ENCODE data around the gene BRIX1. TPM values are rescaled to one million over a fixed set of nuclear protein-coding genes. Genes with fewer than 3 reads are reported as not detected.

Gene BRIX1
- total RNA-seq, 2 experiments from 2014 or later, result 65.3 to 75.6 TPM

DNA sequence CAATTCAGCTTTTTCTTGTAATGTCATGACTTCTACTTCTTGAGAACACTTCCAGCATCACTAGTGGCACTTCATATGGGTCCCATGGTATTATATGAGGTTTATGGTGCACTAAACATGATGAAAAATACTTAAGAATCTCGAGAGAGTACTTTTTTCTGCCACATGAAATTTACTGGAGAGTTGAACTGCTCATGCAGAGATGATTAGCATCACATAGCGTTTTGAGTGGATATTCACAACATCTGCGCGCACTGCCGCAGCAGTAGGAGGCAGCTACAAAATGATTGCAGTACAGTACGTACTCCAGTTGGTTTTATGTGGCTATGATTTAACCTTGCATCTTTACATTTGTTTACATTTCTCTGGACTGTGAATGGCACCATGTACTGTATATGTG, 14.9 kb upstream of the BRIX1 start:
- CTCF ChIA-PET (ENCODE audit: unreplicated experiment), result no interaction called here
- TF ChIP-seq, protein P1, sequence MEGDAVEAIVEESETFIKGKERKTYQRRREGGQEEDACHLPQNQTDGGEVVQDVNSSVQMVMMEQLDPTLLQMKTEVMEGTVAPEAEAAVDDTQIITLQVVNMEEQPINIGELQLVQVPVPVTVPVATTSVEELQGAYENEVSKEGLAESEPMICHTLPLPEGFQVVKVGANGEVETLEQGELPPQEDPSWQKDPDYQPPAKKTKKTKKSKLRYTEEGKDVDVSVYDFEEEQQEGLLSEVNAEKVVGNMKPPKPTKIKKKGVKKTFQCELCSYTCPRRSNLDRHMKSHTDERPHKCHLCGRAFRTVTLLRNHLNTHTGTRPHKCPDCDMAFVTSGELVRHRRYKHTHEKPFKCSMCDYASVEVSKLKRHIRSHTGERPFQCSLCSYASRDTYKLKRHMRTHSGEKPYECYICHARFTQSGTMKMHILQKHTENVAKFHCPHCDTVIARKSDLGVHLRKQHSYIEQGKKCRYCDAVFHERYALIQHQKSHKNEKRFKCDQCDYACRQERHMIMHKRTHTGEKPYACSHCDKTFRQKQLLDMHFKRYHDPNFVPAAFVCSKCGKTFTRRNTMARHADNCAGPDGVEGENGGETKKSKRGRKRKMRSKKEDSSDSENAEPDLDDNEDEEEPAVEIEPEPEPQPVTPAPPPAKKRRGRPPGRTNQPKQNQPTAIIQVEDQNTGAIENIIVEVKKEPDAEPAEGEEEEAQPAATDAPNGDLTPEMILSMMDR (conservative IDR thresholded peaks at IDR 0.05; ENCODE audit: low read length), result no peak
- TF ChIP-seq EZH2phosphoT487 (IDR thresholded peaks at IDR 0.05; ENCODE audit: borderline replicate concordance, low read depth, low read length), result no peak
- no peak for DNase-seq (ENCODE audit: low spot score)
- Histone ChIP-seq H3K4me1 (ENCODE audit: insufficient read depth, low read length, poor library complexity, severe bottlenecking) (no peaks in the 10 kb centered on the region), H3K9me3 (ENCODE audit: low read length) (no peaks in the 10 kb centered on the region), H3K4me3 (ENCODE audit: low read depth, low read length, poor library complexity, severe bottlenecking) (no peak overlapping the region), H3K36me3 (ENCODE audit: insufficient read depth, low read length) (peaks cover 41% of the 10 kb centered on the region), H2AFZ (ENCODE audit: low read length) (no peak overlapping the region), H3K79me2 (ENCODE audit: insufficient read depth, low read depth, low read length) (peaks cover 3% of the 10 kb centered on the region; the same call in 1 of the 2 replicates), H3K9me2 (ENCODE audit: insufficient read depth, low read length) (no peaks in the 10 kb centered on the region), H3K27ac (ENCODE audit: low read depth, low read length, poor library complexity, severe bottlenecking) (no peak overlapping the region), H3K4me2 (ENCODE audit: low read length) (no peak overlapping the region), H4K20me1 (ENCODE audit: insufficient read depth, low read length) (0 out of 2 replicates have a peak, but pooled peaks cover 6% of the 10 kb centered on the region)
- BruUV-seq (replicated peaks), result no TSS peak
- POLR2A ChIA-PET, result interaction anchor here (0.7 kb wide), 1 partner anchor 38 kb away, joined by 3 read pairs; no protein-coding TSS in a partner anchor
- intact Hi-C loops (cut with micrococcal nuclease; ENCODE audit: unreplicated experiment), result no loop called here

GRCh38 chr5:34903260-34903659, 12.3 kb upstream of the BRIX1 start:
- Histone ChIP-seq H2AFZ (ENCODE audit: low read length) (no peak overlapping the region), H3K36me3 (ENCODE audit: insufficient read depth, low read length) (peaks cover 67% of the 10 kb centered on the region), H4K20me1 (ENCODE audit: insufficient read depth, low read length) (0 out of 2 replicates have a peak, but pooled peaks cover 6% of the 10 kb centered on the region), H3K4me1 (ENCODE audit: insufficient read depth, low read length, poor library complexity, severe bottlenecking) (no peaks in the 10 kb centered on the region), H3K79me2 (ENCODE audit: insufficient read depth, low read depth, low read length) (peaks cover 3% of the 10 kb centered on the region; the same call in 1 of the 2 replicates), H3K4me3 (ENCODE audit: low read depth, low read length, poor library complexity, severe bottlenecking) (no peak overlapping the region), H3K4me2 (ENCODE audit: low read length) (no peak overlapping the region), H3K9me2 (ENCODE audit: insufficient read depth, low read length) (no peaks in the 10 kb centered on the region), H3K27ac (ENCODE audit: low read depth, low read length, poor library complexity, severe bottlenecking) (no peak overlapping the region), H3K9me3 (ENCODE audit: low read length) (no peaks in the 10 kb centered on the region)
- no peak for DNase-seq (ENCODE audit: low spot score)
- POLR2A ChIA-PET, result interaction anchor here (0.7 to 2.2 kb wide), 4 partner anchors 10 to 22 kb away, joined by 3 to 11 read pairs (median 7); partner anchors contain the start of genes BRIX1 and RAD1
- no TSS peak for BruUV-seq (replicated peaks)
- intact Hi-C loops (cut with micrococcal nuclease; ENCODE audit: unreplicated experiment), result no loop called here
- CTCF ChIA-PET (ENCODE audit: unreplicated experiment), result interaction anchor here (1.4 kb wide), 1 partner anchor 77 kb away, joined by 3 read pairs; no protein-coding TSS in a partner anchor
- TF ChIP-seq EZH2phosphoT487 (IDR thresholded peaks at IDR 0.05; ENCODE audit: borderline replicate concordance, low read depth, low read length), result no peak
- TF ChIP-seq, protein P1 (conservative IDR thresholded peaks at IDR 0.05; ENCODE audit: low read length), result no peak

- DNase-seq (ENCODE audit: low spot score), result no peak
- H3K4me3 ChIP-seq (ENCODE audit: low read depth, low read length, poor library complexity, severe bottlenecking), result no peak overlapping the region
- H2AFZ ChIP-seq (ENCODE audit: low read length), result no peak overlapping the region
- intact Hi-C loops (cut with micrococcal nuclease; ENCODE audit: unreplicated experiment), result no loop called here
- H3K79me2 ChIP-seq (ENCODE audit: insufficient read depth, low read depth, low read length), result peaks cover 3% of the 10 kb centered on the region; the same call in 1 of the 2 replicates
- POLR2A ChIA-PET, result interaction anchor here (0.9 kb wide), 1 partner anchor 191 kb away, joined by 3 read pairs; no protein-coding TSS in a partner anchor
- H3K9me3 ChIP-seq (ENCODE audit: low read length), result no peaks in the 10 kb centered on the region
- no peak overlapping the region for H3K27ac ChIP-seq (ENCODE audit: low read depth, low read length, poor library complexity, severe bottlenecking)
- CTCF ChIA-PET (ENCODE audit: unreplicated experiment), result no interaction called here
- H3K36me3 ChIP-seq (ENCODE audit: insufficient read depth, low read length), result peaks cover 89% of the 10 kb centered on the region
- H3K4me1 ChIP-seq (ENCODE audit: insufficient read depth, low read length, poor library complexity, severe bottlenecking), result no peaks in the 10 kb centered on the region
- no peak overlapping the region for H3K4me2 ChIP-seq (ENCODE audit: low read length)
- TF ChIP-seq, protein P1 (conservative IDR thresholded peaks at IDR 0.05; ENCODE audit: low read length), result peak; percentile 72
- no peak for TF ChIP-seq EZH2phosphoT487 (IDR thresholded peaks at IDR 0.05; ENCODE audit: borderline replicate concordance, low read depth, low read length)
- no peaks in the 10 kb centered on the region for H3K9me2 ChIP-seq (ENCODE audit: insufficient read depth, low read length)
- no TSS peak for BruUV-seq (replicated peaks)
- 0 out of 2 replicates have a peak, but pooled peaks cover 6% of the 10 kb centered on the region for H4K20me1 ChIP-seq (ENCODE audit: insufficient read depth, low read length)
These were observed 9.9 kb upstream of the BRIX1 start for GRCh38 chr5:34905564-34905963.
